ENCODE measurements around the gene VASP. TPM values are rescaled to one million over a fixed set of nuclear protein-coding genes. Genes with fewer than 3 reads are reported as not detected.

VASP gene
- polyA plus RNA-seq, 2 of the 4 experiments (the other 2 are of a cell fraction), result 64.5 to 94.3 TPM

GRCh38 chr19:45529420-45529785, 22.1 kb downstream of the VASP start:
- no peak overlapping the region for H3K4me2 ChIP-seq
- POLR2A ChIA-PET, result no interaction called here
- no peak for FAIRE-seq

DNA sequence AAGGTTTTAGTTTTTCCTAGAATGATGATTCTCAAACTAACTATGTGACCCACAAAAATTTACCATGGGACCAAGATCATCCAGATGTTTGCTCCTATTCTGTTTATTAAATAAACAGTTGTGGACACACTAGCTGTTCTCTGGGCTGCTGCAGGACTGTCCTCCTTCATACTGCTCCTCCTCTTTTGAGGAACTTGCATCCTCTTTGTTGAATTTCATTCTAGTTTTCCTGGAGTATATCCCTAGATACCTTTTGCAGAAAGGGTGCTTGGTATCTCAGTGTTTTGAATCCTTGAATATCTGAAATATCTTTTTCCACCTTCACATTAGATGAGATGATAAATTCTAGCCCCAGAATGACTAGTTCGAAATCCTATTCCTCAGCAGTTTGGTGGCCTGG, 24.1 kb downstream of the VASP start:
- peaks cover 26% of the 10 kb centered on the region for H3K9me3 ChIP-seq
- no peaks in the 10 kb centered on the region for H3K4me1 ChIP-seq
- CTCF ChIA-PET, result interaction anchor here (1.7 to 7.8 kb wide), 2 partner anchors 9 to 111 kb away, joined by 5 to 71 read pairs; no protein-coding TSS in a partner anchor
- POLR2A ChIA-PET, result no interaction called here
- DNase-seq (ENCODE audit: low read depth in 1 of 2, low spot score in 1 of 2) (no peak), FAIRE-seq (peak; percentile 74), ATAC-seq (no peak)
- no peak overlapping the region for H3K27ac ChIP-seq
- TF ChIP-seq RCOR1 (IDR thresholded peaks at IDR 0.05; ENCODE audit: low read depth, low read length) (no peak), PBX3 (IDR thresholded peaks at IDR 0.05) (no peak), RNF2 (IDR thresholded peaks at IDR 0.05; ENCODE audit: borderline replicate concordance, low read depth) (no peak), FOXS1 (CRISPR knock-in tag; IDR thresholded peaks at IDR 0.05) (no peak), ESRRA (IDR thresholded peaks at IDR 0.05; ENCODE audit: borderline replicate concordance, low read length) (no peak), POLR2AphosphoS2 (conservative IDR thresholded peaks at IDR 0.05; ENCODE audit: low read length) (0 out of 2 replicates have a peak, but pooled peaks have one; percentile 63)
- TF ChIP-seq, protein P1, sequence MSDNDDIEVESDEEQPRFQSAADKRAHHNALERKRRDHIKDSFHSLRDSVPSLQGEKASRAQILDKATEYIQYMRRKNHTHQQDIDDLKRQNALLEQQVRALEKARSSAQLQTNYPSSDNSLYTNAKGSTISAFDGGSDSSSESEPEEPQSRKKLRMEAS (IDR thresholded peaks at IDR 0.05), result no peak
- TF ChIP-seq, protein P2, sequence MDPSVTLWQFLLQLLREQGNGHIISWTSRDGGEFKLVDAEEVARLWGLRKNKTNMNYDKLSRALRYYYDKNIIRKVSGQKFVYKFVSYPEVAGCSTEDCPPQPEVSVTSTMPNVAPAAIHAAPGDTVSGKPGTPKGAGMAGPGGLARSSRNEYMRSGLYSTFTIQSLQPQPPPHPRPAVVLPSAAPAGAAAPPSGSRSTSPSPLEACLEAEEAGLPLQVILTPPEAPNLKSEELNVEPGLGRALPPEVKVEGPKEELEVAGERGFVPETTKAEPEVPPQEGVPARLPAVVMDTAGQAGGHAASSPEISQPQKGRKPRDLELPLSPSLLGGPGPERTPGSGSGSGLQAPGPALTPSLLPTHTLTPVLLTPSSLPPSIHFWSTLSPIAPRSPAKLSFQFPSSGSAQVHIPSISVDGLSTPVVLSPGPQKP (IDR thresholded peaks at IDR 0.05; ENCODE audit: low read depth, low read length), result no peak
- no peak overlapping the region for H3K4me2 ChIP-seq
- H3K4me3 ChIP-seq, result no peak overlapping the region
- 100% methylated on average over 1 of the region's 1 CpG for WGBS (ENCODE audit: missing lambda C conversion rate)

More at GRCh38 chr19:45529420-45529785, 22.1 kb downstream of the VASP start:
- peaks cover 19% of the 10 kb centered on the region for H3K9me3 ChIP-seq
- TF ChIP-seq RAD21 (conservative IDR thresholded peaks at IDR 0.05 in 1 of 2, IDR thresholded peaks at IDR 0.05 in 1 of 2), result no peak
- TF ChIP-seq SREBF2 (IDR thresholded peaks at IDR 0.05), result no peak
- TF ChIP-seq EHF (CRISPR knock-in tag; IDR thresholded peaks at IDR 0.05), result no peak
- TF ChIP-seq ZFP36 (IDR thresholded peaks at IDR 0.05; ENCODE audit: borderline replicate concordance, partially characterized antibody), result no peak
- TF ChIP-seq CBX2 (IDR thresholded peaks at IDR 0.05; ENCODE audit: borderline replicate concordance, low read depth), result no peak
- TF ChIP-seq CEBPB (IDR thresholded peaks at IDR 0.05), result no peak
- no peak for TF ChIP-seq MAFK (IDR thresholded peaks at IDR 0.05; ENCODE audit: partially characterized antibody)
- TF ChIP-seq, protein P3, sequence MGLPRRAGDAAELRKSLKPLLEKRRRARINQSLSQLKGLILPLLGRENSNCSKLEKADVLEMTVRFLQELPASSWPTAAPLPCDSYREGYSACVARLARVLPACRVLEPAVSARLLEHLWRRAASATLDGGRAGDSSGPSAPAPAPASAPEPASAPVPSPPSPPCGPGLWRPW (IDR thresholded peaks at IDR 0.05), result no peak
- no peak for TF ChIP-seq KDM5A (IDR thresholded peaks at IDR 0.05)
- no peak for TF ChIP-seq POLR2A (IDR thresholded peaks at IDR 0.05; ENCODE audit: low read length)
- TF ChIP-seq RARB (CRISPR knock-in tag; IDR thresholded peaks at IDR 0.05), result no peak
- TF ChIP-seq ZSCAN20 (CRISPR knock-in tag; IDR thresholded peaks at IDR 0.05), result no peak
- no peak for TF ChIP-seq NFE2L2 (conservative IDR thresholded peaks at IDR 0.05; ENCODE audit: low read length)
- TF ChIP-seq RNF2 (IDR thresholded peaks at IDR 0.05; ENCODE audit: borderline replicate concordance, low read depth), result no peak
- no peak for TF ChIP-seq TFCP2L1 (CRISPR knock-in tag; IDR thresholded peaks at IDR 0.05)
- TF ChIP-seq FOXS1 (CRISPR knock-in tag; IDR thresholded peaks at IDR 0.05), result no peak
- no peak for TF ChIP-seq REST (IDR thresholded peaks at IDR 0.05)
- no peak for TF ChIP-seq POLR2AphosphoS2 (conservative IDR thresholded peaks at IDR 0.05; ENCODE audit: low read length)
- TF ChIP-seq ZC3H11A (IDR thresholded peaks at IDR 0.05), result no peak
- CTCF ChIA-PET, result interaction anchor here (0.7 to 7.8 kb wide), 5 partner anchors 19 to 140 kb away, joined by 3 to 71 read pairs (median 4); no protein-coding TSS in a partner anchor
- H3K4me3 ChIP-seq, result no peak overlapping the region
- no peaks in the 10 kb centered on the region for H3K4me1 ChIP-seq
- ATAC-seq (no peak), DNase-seq (ENCODE audit: low read depth in 1 of 2, low spot score in 1 of 2) (no peak)
- WGBS (ENCODE audit: missing lambda C conversion rate), result 94% methylated on average over 13 of the region's 14 CpGs
- H3K27ac ChIP-seq, result no peak overlapping the region

All from A549 (cell line).